ENCODE measurements around the gene CACNA1B.
"Not testable (repeated sequence)": the region's sequence is repeated elsewhere in the genome, so short reads cannot be mapped to it uniquely, and the experiment has no call there.

Gene CACNA1B

DNA sequence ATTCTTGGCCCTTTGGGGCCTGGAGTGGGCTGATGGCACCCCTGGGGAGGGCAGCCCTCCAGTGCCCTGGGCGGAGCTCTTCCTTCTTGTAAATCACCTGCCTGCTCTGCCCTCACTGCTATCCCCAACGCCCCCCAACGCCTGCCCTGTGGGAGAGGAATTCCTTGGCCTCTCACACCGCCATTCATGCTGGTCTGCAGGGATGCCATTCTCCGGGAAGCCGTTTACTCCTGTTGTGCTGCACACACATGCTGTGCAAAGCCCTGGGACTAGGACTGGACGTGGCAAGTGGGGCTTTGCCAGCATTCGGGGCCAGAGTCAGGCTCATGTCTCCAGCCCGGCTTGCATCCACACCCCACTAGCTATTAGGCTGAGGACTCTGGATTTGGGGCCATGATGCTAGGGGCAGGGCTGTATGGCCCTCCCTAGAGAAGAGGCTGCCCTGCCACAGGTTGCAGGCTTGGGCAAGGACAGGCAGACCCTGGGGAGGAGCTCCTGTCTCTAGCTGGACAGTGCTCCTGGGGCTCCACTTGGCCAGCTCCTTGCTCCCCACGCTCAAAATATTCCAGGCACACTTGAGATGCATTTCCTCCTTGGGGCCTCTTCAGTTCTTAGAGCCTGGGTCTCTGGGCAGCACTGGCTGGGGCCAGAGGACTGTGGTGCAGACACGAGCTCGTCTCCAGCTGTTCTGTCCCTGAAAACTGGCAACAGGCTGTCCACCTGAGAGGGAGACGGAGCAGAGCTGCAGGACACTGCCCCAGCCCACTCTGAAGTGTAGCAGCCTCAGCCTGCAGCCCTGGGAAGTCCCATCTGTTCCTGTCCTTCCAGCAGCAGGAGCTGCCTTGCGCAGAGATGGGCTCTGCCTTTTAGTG lies 226.9 kb downstream of the CACNA1B start:
- no peak for DNase-seq

DNA sequence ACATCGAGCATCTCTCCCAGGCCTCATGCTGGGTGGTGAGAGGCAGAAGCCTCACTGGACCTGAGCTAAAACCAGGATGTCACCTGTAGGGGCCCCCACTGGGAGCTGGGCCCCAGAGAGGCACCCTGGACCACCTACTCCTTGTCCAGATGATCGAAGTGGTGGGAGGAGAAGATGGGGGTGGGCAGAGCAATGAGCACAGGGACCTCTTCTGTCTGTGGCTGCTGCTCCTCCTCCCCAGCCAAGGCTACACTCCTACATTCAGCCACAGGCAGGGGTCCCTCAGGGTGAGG lies 227.5 kb downstream of the CACNA1B start:
- DNase-seq, result no peak

DNA sequence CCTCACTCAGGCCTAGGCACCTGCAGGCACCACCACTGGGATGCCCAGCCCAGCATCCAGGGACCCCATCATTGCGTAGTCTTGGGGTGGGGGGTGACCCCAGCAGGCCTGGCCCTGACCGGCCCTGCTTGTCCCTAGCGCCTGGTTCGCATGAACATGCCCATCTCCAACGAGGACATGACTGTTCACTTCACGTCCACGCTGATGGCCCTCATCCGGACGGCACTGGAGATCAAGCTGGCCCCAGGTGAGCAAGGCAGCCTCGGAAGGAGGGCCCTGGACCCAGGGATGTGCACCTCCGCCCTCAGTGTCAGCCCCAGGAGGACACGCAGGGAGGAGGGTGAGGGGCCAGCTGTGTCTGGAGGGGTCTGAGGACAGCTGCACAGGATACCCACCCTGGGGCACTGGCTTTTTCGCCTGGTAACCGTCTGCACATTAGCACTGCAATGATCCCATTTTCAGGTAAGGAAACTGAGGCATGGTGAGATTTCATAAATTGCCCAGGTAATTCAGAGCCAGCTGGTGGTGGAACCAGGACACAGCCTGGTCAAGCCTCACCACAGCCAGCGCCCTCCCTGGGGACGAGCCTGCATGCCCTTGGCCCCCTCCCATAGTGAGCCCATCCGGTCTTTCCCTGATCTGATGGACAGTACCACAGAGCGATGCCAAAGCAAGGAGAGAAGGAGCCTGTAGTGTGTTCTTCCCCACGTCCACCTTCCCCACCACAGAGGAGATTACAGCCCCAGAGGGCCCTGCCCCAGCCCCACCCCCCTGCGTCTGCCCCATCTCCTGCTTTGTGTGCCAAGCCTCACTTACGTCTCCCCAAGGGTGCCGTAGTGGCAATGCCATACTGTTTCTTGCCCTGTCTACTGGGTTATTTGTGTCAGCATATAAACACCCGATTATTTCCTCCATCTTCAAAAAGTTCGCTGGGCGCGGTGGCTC lies 228.3 kb downstream of the CACNA1B start:
- DNase-seq, result no peak

DNA sequence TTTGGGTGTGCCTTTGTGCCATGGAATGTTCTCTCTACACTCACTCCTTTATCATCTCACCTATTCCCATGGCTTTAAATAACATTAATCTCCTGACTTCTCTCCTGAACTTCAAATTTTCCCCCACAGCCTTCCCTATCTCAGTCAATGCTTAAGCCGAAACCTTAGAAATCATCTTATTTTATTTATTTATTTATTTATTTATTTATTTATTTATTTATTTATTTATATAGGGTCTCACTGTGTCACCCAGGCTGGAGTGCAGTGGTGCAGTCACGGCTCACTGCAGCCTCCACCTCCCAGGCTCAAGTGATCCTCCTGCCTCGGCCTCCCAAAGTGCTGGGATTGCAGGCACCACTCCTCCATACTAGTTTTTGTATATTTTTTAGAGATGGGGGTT lies 229.5 kb downstream of the CACNA1B start:
- not testable (repeated sequence) for DNase-seq

DNA sequence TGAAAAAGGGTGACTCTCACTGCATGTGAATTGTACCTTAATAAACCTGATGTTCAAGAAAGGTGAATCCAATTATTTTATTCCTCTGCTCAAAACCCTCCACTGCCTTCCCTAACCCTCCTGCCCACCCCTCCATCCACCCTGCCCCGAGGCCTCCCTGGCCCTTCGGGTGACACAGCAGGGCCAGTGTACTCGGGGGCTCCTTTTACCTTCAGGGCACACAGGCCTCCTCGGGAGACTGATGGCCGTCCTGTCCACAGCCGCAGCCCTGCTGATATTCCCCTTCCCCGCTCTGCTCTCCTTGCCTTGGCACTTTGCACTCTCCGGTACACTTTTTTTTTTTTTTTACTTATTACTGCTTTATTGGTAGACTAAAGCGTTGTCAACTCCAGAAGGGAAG lies 234.0 kb downstream of the CACNA1B start:
- DNase-seq, result no peak

DNA sequence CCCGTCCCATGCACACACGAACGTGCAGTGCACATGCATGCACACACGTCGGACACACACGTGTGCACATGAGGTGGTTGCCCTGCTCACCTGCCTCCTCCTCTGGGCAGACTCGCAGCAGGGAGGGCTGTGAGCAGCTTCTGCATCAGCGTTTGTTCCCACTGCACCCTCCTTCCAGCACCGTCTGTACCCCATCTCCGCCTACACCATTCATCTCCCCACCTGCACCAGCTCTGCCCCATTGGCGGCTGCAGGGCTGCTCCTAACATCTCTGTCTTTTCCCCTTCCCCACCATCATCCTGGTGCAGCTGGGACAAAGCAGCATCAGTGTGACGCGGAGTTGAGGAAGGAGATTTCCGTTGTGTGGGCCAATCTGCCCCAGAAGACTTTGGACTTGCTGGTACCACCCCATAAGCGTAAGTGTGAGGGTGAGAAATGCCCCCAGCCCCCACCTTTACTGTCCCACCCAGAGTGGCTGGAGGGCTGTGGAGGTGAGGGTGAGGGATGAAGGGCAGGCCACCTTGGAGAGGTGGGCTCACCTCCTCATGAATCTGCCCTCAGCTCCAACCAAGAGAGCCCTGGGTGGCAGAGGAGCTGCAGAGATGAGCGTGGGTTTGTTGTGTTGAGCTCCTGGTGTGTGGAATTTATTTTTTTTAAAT lies 234.6 kb downstream of the CACNA1B start:
- no peak for DNase-seq

DNA sequence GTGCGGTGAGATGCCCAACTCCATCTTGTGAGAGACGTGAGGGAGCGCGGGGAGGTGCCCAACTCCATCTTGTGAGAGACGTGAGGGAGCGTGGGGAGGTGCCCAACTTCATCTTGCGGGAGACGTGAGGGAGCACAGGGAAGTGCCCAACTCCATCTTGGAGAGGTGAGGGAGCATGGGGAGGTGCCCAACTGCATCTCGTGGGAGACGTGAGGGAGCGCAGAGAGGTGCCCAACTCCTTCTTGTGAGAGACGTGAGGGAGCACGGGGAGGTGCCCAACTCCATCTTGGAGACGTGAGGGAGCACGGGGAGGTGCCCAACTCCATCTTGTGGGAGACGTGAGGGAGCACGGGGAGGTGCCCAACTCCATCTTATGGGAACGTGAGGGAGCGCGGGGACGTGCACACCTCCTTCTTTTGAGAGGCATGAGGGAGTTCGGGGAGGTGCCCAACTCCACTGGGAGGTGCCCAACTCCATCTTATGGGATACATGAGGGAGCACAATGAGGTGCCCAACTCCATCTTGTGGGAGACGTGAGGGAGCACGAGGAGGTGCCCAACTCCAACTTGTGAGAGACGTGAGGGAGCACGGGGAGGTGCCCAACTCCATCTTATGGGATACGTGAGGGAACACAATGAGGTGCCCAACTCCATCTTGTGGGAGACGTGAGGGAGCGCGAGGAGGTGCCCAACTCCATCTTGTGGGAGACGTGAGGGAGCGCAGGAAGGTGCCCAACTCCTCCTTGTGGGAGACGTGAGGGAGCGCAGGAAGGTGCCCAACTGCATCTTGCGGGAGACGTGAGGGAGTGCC lies 235.4 kb downstream of the CACNA1B start:
- DNase-seq, result no peak

DNA sequence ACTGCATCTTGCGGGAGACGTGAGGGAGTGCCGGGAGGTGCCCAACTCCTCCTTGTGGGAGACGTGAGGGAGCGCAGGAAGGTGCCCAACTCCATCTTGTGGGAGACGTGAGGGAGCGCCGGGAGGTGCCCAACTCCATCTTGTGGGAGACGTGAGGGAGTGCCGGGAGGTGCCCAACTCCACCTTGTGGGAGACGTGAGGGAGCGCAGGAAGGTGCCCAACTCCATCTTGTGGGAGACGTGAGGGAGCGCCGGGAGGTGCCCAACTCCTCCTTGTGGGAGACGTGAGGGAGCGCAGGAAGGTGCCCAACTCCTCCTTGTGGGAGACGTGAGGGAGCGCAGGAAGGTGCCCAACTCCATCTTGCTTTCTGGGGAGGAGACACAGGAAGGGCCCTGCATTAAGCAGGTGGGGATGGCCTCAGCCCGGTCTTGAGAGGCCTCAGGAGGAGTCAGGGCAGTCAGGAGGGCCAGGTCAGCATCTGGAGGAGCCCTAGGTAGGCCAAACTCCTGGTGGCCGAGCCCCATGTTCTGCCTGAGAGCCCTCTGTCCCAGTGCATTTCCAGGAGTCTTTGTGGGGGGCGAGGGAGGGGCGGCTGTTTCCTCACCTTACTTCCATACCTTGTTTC lies 236.2 kb downstream of the CACNA1B start:
- DNase-seq, result not testable (repeated sequence)

DNA sequence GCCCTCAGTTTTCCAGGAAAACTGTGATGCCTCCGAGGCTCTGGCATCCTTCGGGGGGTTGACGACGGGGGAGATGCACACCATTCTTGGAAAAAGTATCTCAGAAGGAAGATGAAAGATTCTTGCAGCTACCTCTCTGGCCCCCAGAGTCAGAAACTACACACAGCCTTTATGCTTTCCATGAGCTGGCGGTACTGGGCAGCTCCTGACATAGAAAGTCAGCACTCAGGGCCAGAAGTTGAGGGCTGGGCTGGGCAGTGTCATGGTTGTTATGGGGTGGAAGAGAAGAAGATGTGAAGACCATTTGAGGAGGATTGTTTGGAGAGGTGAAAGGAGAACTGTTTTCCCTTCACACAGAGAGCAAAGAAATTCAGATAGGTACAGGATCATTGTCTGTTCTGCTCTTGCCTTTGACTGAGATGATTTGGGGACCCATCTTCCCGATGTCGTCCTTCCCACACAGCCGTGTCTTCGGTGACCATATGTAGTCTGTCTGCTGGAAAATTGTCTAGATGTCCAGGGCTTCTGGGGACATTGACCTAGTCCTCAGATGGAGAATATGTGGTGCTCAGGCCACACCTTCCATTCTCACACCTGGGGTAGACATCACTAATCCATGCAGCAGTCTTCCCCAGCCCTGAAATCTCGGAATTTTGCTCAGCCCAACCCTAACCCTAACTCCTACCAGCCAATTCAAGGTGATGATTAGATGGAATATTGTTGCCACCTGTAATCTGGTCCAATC lies 237.1 kb downstream of the CACNA1B start:
- no peak for DNase-seq

DNA sequence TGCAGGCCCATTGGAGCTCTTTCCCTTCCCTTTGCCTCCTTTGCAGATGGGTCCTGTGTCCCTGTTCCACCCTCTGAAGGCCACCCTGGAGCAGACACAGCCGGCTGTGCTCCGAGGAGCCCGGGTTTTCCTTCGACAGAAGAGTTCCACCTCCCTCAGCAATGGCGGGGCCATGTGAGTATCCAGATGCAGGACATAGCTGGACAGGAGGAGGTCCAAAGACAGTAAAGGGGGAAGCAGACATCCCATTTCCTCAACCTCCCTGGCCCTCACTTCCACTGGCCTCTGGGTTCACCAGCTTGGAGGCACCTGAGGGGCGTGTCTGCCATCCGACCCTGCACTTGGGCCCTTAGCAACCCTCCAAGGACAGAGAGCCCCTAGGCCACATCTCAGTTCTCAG lies 237.9 kb downstream of the CACNA1B start:
- DNase-seq, result no peak

DNA sequence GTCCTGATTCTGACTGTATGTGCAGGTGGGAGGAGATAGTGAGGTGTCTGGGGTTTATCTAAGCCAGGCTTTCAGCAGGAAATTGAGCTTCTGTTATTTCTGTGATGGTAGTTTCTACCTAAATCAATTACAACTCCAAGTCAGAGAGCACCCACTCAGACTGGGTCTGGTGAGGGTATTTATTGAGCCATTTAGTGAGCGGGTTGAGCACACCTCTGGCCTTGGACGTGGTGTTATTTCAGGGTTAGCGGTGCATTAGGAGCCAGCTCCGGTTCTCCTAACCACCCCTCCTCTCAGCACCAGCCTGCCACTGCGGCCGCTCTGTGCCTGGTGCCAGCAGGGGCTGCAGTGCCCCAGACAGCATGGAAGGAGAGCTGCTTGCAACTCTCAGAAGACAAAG lies 238.9 kb downstream of the CACNA1B start:
- peak; percentile 41 for DNase-seq

DNA sequence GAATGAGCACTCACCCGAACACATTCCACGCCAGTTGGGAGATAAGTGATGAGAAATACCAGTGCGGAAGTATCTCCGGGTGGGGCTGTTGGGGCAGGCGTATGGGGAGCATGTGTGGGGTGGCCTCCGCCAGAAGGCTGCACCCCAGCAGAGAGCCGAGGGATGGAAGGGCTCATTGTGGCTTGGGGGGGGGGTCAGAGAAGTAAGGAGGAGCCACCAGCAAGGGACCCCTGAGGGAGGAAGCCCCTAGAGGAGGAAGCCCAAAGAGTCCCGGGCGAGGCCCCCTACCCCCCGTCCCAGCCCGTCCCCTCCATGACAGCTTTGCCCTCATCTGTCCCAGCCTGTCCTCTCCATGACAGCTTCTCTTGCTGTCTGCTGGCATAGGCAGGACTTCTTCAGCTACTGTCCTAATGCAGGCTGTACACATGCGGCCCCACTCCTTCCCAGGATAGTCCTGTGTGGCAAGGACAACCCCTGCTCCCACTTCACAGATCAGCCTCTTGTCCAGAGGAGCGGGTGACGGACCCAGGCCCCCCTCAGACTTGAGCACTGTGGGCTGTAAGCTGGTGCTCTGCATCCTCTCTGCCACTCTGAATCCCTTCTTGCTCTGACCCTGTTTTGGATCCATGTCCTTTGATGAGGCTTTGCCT lies 239.6 kb downstream of the CACNA1B start:
- DNase-seq, result no peak

DNA sequence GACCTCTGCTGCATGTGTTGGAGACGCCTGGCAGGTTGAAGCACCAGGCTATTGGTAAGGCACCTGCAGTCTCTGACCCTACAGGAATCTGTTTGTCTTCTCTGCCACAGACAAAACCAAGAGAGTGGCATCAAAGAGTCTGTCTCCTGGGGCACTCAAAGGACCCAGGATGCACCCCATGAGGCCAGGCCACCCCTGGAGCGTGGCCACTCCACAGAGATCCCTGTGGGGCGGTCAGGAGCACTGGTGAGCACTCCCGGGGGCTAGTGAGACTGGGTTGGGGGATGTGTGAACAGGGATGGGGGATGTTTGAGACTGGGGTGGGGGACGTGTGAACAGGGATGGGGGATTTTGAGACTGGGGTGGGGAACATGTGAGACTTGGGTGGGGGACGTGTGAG lies 240.3 kb downstream of the CACNA1B start:
- DNase-seq, result no peak

DNA sequence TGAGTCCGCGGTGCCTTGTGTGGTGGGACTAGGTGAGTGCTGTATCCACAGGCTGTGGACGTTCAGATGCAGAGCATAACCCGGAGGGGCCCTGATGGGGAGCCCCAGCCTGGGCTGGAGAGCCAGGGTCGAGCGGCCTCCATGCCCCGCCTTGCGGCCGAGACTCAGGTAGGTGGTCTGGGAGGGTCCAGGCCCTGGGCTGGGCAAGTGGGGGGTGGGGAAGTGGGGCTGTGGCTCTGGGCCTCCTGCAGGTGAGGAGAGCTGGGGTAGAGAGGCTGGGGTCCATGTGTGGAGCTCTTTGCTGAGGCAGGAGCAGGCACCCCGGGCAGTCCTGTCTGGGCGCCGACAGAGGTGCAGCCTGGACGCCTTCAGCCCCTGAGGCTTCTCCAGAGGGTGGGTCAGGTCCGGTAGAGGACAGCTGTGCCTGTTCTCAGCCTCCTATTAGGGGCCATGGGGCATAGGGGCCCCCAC lies 241.1 kb downstream of the CACNA1B start:
- DNase-seq, result no peak

DNA sequence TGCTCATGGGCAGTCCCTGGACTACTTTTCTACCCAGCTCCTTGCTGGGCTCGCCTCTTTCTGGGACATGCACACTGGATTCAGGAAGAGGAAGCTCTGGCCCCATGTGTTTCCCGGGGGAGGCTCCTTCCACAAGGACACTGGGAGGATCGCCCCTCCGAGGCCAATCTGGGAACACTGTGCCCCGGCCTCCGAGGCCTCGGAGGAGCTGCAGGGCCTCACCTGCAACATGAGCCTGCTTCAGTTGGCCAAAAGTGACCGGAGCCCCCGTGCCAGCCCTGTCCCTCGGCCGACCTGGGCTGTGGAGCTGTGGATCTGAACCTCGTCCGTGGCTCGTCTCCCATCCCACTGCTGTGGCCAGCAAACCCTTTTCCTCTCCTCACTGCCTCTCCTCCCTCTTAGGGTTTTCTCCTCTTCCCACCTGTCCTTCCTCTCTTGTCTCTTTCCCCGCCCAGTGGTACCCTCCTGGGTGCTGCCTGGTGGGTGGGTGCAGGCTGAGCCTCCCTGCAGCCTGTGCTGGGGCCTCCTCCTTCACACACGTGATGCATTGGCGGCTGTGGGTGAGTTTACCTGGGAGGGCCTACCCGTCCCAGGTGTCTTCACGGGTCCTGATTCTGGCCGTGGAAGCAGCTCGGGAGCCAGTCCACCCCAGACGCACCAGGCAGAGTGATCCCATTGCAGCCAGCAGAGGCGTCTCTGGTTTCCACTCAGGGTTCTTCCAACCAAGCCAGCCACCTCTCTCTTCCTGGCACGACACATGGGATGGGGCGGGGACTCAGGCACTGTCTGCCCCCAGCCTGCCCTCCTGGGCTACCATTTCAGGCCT lies 241.8 kb downstream of the CACNA1B start:
- no peak for DNase-seq

DNA sequence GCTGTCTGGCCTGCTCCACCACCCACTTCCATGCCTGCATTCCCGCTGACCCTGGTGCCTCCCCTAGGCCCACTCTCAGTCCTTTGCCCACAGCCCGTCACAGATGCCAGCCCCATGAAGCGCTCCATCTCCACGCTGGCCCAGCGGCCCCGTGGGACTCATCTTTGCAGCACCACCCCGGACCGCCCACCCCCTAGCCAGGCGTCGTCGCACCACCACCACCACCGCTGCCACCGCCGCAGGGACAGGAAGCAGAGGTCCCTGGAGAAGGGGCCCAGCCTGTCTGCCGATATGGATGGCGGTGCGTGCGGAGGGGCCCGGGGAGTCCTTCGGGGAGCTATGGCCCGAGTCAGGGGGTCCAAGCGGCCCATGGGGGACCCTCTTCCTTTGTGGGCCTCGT lies 242.5 kb downstream of the CACNA1B start:
- no peak for DNase-seq

DNA sequence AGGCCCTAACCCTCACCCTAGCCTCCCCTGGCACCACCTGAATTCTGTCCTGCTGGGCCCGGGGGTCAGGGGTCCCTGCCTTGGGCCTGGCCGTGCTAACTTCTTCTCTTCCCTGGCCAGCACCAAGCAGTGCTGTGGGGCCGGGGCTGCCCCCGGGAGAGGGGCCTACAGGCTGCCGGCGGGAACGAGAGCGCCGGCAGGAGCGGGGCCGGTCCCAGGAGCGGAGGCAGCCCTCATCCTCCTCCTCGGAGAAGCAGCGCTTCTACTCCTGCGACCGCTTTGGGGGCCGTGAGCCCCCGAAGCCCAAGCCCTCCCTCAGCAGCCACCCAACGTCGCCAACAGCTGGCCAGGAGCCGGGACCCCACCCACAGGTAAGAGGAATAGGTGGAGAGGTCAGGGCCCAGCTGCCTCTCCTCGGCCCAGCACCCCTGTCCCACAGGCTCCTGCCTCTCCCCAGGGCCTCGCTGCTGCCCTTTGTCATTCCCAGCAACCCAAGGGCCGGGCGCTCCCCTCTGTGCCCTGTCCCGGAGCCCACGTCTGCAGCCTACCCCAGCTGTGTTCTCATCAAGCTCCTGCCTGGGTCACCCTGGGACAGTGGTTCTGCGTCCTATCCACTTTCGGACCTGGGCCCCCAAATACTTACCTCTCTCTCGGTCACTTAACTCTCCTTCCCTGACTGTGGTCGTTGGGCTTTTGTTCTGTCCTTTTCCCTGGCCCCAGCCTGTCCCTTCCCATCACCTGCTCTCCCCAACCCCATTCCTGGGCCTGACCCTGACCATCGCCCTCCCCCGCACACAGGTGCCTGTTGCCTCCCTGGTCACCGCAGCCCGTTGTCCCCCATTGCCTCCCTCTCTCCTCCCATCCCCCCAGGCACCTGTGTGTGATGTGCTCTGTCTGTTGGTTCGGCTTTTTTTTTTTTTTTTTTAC lies 243.2 kb downstream of the CACNA1B start:
- DNase-seq, result no peak

DNA sequence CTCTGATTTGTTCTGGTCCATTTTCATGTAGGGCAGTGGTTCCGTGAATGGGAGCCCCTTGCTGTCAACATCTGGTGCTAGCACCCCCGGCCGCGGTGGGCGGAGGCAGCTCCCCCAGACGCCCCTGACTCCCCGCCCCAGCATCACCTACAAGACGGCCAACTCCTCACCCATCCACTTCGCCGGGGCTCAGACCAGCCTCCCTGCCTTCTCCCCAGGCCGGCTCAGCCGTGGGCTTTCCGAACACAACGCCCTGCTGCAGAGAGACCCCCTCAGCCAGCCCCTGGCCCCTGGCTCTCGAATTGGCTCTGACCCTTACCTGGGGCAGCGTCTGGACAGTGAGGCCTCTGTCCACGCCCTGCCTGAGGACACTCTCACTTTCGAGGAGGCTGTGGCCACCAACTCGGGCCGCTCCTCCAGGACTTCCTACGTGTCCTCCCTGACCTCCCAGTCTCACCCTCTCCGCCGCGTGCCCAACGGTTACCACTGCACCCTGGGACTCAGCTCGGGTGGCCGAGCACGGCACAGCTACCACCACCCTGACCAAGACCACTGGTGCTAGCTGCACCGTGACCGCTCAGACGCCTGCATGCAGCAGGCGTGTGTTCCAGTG lies 244.0 kb downstream of the CACNA1B start:
- DNase-seq, result no peak

Measured in DMS79 treated with DMSO at 0.1 percent for 48 hours (cell line).